HEK293 (cell line): ENCODE results near the gene CCDC102B.

Experiments used
- CTCF ChIP-seq: fragments of 450-650 bp; formaldehyde crosslinking; IDR thresholded peaks from 2 replicates; pipeline ENCODE4 v1.5.1; 2016; ENCODE audit warnings: missing biosample characterization, missing genetic modification characterization
- PRDM6 ChIP-seq: fragments of 450-650 bp; formaldehyde crosslinking; IDR thresholded peaks from 2 replicates; pipeline ENCODE4 v1.5.1; 2017; ENCODE audit warnings: missing biosample characterization, missing genetic modification characterization
- SCRT2 ChIP-seq: fragments of 450-650 bp; formaldehyde crosslinking; IDR thresholded peaks from 2 replicates; pipeline ENCODE4 v1.5.1; 2016; ENCODE audit warnings: missing biosample characterization, missing genetic modification characterization
- ZBTB26 ChIP-seq: fragments of 450-650 bp; formaldehyde crosslinking; optimal IDR thresholded peaks from 2 replicates; pipeline ENCODE3; 2016; ENCODE audit warnings: missing biosample characterization, mild to moderate bottlenecking, missing genetic modification characterization
- ZNF138 ChIP-seq: fragments of 450-650 bp; formaldehyde crosslinking; IDR thresholded peaks from 2 replicates; pipeline ENCODE4 v1.5.1; 2016; ENCODE audit warnings: missing biosample characterization, missing genetic modification characterization, borderline replicate concordance
- ZNF146 ChIP-seq: fragments of 450-650 bp; formaldehyde crosslinking; IDR thresholded peaks from 2 replicates; pipeline ENCODE4 v1.5.1; 2016; ENCODE audit warnings: missing biosample characterization, missing genetic modification characterization
- ZNF24 ChIP-seq: fragments of 450-650 bp; formaldehyde crosslinking; IDR thresholded peaks from 2 replicates; pipeline ENCODE4 v1.5.1; 2016; ENCODE audit warnings: missing biosample characterization, missing genetic modification characterization
- ZNF596 ChIP-seq: fragments of 450-650 bp; IDR thresholded peaks from 2 replicates; pipeline ENCODE4 v1.5.0; 2018; ENCODE audit warnings: missing biosample characterization, mild to moderate bottlenecking, missing genetic modification characterization, moderate library complexity
- ZNF639 ChIP-seq: fragments of 450-650 bp; formaldehyde crosslinking; IDR thresholded peaks from 2 replicates; pipeline ENCODE4 v1.5.1; 2016; ENCODE audit warnings: missing biosample characterization, missing genetic modification characterization
- ZNF660 ChIP-seq: fragments of 450-650 bp; IDR thresholded peaks from 2 replicates; pipeline ENCODE4 v1.5.1; 2018; ENCODE audit warnings: missing biosample characterization, mild to moderate bottlenecking, missing genetic modification characterization
- ZNF768 ChIP-seq: fragments of 450-650 bp; formaldehyde crosslinking; IDR thresholded peaks from 2 replicates; pipeline ENCODE4 v1.5.1; 2018; ENCODE audit warnings: missing biosample characterization, mild to moderate bottlenecking, missing genetic modification characterization
- ZNF830 ChIP-seq: fragments of 450-650 bp; IDR thresholded peaks from 2 replicates; pipeline ENCODE4 v1.5.0; 2018; ENCODE audit warnings: missing biosample characterization, missing genetic modification characterization, low read depth, mild to moderate bottlenecking, moderate library complexity
- ZNF843 ChIP-seq: fragments of 450-650 bp; formaldehyde crosslinking; IDR thresholded peaks from 2 replicates; pipeline ENCODE4 v1.5.1; 2016; ENCODE audit warnings: missing biosample characterization, missing genetic modification characterization

GRCh38 chr18:68839701-68840100 is 41.8 kb downstream of the CCDC102B start:
- TF ChIP-seq ZNF843 (tag by site-specific recombination) (no peak), ZBTB26 (tag by site-specific recombination) (no peak), CTCF (tag by site-specific recombination) (no peak), ZNF768 (tag by site-specific recombination) (no peak), ZNF24 (tag by site-specific recombination) (no peak), ZNF596 (no peak), PRDM6 (tag by site-specific recombination) (no peak), ZNF830 (tag by site-specific recombination) (no peak), ZNF138 (tag by site-specific recombination) (no peak), ZNF639 (tag by site-specific recombination) (no peak), ZNF146 (tag by site-specific recombination) (no peak), ZNF660 (no peak), SCRT2 (tag by site-specific recombination) (no peak)
